Left lung (tissue), 10 donors: ENCODE data around the gene SCG2. TPM values are rescaled to one million over a fixed set of nuclear protein-coding genes. Genes with fewer than 3 reads are reported as not detected.

Experiments
- ATAC-seq: fragments of 200-7000 bp; cut with Tn5 transposase; one replicate; pipeline ENCODE4 v1.9.1; 2020; ENCODE audit warnings: moderate library complexity
- DNase-seq, 4 donors: peaks; one replicate each; pipeline ENCODE4 v3.0.0-alpha.2; 2013 to 2020
- H3K27ac ChIP-seq, 2 donors: fragments of 200-600 bp; sonication (generic) in 1 of 2; one replicate each; pipeline versions ENCODE4 v1.5.0 to v1.8.0; 2020 to 2021
- H3K27me3 ChIP-seq, 2 donors: fragments of 200-600 bp; sonication (generic) in 1 of 2; one replicate each; pipeline versions ENCODE4 v1.5.0 to v1.8.0; 2020 to 2021
- H3K36me3 ChIP-seq, 2 donors: fragments of 200-600 bp; sonication (generic) in 1 of 2; one replicate each; pipeline versions ENCODE4 v1.5.0 to v1.8.0; 2020 to 2021
- H3K4me1 ChIP-seq, 2 donors: fragments of 200-600 bp; one replicate each; pipeline ENCODE4 v1.8.0; 2021
- H3K4me3 ChIP-seq, 2 donors: fragments of 200-600 bp; sonication (generic) in 1 of 2; one replicate each; pipeline versions ENCODE4 v1.5.0 to v1.8.0; 2020 to 2021; ENCODE audit warnings: mild to moderate bottlenecking in 1 of 2
- H3K9me3 ChIP-seq, 2 donors: fragments of 200-600 bp; sonication (generic) in 1 of 2; one replicate each; pipeline versions ENCODE4 v1.5.0 to v1.8.0; 2020 to 2021
- intact Hi-C, 2 donors: fragments of 100-400 bp; cut with DNase I; formaldehyde crosslinking; loops; one replicate each; pipeline versions ENCODE4 v1.11.2 to v1.14.2; 2022
- polyA plus RNA-seq, 6 donors: library from polyadenylated mRNA; unstranded; fragments of 120-200 nt; gene quantifications; one replicate each; pipeline ENCODE4 v1.2.1, GENCODE V29; 2013; ENCODE audit not compliant: insufficient read length in 6 of 6
- total RNA-seq, 2 donors: library from RNA; stranded (reverse); fragmentation: NEBNext Ultra II Directional; extraction: Animal tissue kit (Norgen Biotek cat#: 25700); gene quantifications; one replicate each; pipeline ENCODE4 v1.2.1, GENCODE V29; 2021
- TF ChIP-seq, protein P1 (sequence below), 2 donors: fragments of 200-600 bp; sonication (generic) in 1 of 2; IDR thresholded peaks; one replicate each; pipeline versions ENCODE4 v1.5.0 to v1.8.0; 2021; ENCODE audit warnings: antibody characterized with exemption in 2 of 2
- donor health status: DM: no; HTN: yes; CAD: no.
- donor health status: DM: no; HTN: no; CAD: no.

SCG2 gene
- total and polyA plus RNA-seq, 8 donors, result 0.71 to 3.8 (median 1.9) TPM

DNA sequence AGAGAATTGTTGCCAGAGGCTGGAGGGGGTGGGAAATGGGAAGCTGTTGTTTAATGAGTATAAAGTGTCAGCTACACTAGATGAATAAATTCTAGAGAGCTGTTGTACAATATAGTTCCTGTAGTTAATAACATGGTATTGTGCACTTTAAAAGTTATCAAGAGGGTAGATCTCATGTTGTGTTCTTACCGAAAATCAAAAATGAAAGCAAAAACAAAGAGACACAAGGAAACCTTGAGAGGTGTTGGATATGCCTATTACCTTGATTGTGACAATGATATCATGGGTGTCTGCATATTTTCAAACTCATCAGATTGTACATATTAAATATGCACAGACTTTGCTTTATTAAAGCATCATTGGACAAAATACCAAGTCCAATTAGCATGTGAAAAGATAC, 43.2 kb downstream of the SCG2 start:
- no peak for DNase-seq
- Histone ChIP-seq H3K4me1 (no peaks in the 10 kb centered on the region), H3K9me3 (no peaks in the 10 kb centered on the region), H3K36me3 (no peaks in the 10 kb centered on the region), H3K4me3 (no peak overlapping the region), H3K27ac (no peak overlapping the region), H3K27me3 (peaks cover 0 to 5% of the 10 kb centered on the region in 2 donors)
- intact Hi-C loops, result no loop called here
- ATAC-seq, result no peak
- TF ChIP-seq, protein P1, sequence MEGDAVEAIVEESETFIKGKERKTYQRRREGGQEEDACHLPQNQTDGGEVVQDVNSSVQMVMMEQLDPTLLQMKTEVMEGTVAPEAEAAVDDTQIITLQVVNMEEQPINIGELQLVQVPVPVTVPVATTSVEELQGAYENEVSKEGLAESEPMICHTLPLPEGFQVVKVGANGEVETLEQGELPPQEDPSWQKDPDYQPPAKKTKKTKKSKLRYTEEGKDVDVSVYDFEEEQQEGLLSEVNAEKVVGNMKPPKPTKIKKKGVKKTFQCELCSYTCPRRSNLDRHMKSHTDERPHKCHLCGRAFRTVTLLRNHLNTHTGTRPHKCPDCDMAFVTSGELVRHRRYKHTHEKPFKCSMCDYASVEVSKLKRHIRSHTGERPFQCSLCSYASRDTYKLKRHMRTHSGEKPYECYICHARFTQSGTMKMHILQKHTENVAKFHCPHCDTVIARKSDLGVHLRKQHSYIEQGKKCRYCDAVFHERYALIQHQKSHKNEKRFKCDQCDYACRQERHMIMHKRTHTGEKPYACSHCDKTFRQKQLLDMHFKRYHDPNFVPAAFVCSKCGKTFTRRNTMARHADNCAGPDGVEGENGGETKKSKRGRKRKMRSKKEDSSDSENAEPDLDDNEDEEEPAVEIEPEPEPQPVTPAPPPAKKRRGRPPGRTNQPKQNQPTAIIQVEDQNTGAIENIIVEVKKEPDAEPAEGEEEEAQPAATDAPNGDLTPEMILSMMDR (IDR thresholded peaks at IDR 0.05), result no peak

DNA sequence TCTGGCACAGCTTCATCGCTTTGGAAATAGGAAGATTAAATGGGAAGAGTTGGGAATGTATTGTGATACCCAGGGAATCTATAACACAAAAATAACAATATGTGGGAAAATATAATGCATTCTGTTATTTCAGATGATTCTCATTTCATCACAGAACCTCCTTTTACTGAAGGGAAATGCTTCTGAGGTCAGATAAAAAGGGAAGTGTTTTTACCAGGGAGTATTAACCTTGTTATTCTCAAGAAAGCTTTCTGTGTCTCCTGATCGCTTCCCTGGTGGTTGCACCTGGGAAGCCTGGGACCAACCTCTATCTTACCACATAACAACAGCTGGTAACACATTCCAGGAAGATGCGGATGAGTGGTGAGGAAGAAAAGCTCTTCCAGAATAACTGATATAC, 47.2 kb downstream of the SCG2 start:
- no peaks in the 10 kb centered on the region for H3K9me3 ChIP-seq
- H3K27me3 ChIP-seq, result peaks cover 0 to 5% of the 10 kb centered on the region in 2 donors
- no peak overlapping the region for H3K27ac ChIP-seq
- TF ChIP-seq, protein P1 (IDR thresholded peaks at IDR 0.05), result no peak
- no peak for DNase-seq
- no peaks in the 10 kb centered on the region for H3K4me1 ChIP-seq
- ATAC-seq, result no peak
- H3K36me3 ChIP-seq, result no peaks in the 10 kb centered on the region
- H3K4me3 ChIP-seq, result no peak overlapping the region
- intact Hi-C loops, result no loop called here

DNA sequence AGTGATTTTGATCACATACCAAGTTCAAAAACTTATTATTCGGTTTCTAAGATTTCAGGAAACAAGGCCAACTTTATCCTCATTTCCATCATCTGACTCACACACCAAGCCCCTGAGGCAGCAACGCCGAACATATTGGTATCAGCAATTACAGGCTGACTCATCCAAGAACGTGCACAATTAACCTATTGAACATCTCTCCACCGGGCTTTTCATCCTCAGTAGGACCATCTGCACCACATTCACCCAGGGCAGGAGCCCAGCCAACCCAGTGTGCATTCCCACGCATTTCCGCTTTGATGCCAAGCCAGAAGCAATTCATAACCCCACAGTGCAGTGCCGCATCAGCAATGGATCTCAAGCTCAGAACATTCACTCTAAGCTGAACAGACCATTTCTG, 52.9 kb downstream of the SCG2 start:
- Histone ChIP-seq H3K27ac (no peak overlapping the region), H3K27me3 (no peaks in the 10 kb centered on the region), H3K4me1 (no peaks in the 10 kb centered on the region), H3K4me3 (no peak overlapping the region), H3K36me3 (no peaks in the 10 kb centered on the region), H3K9me3 (no peaks in the 10 kb centered on the region)
- intact Hi-C loops, result no loop called here
- ATAC-seq (no peak), DNase-seq (no peak)
- TF ChIP-seq, protein P1 (IDR thresholded peaks at IDR 0.05), result no peak

DNA sequence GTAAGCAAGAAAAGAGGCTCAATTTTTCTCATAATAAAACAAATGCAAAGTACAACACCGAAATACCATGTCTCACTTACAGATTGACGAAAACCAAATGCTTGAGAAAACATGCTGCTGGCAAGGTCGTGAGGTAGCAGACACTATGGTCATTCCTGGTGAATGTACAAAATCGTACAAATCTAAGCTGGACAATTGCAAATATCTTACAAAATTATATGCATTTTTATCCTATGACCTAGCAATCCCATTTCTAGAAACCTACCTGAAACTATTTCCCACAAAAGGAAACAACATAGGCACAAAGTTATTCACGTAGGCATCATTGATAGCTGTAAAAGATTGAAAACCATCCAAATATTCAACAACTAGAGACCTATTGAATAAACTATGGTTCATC, 54.0 kb downstream of the SCG2 start:
- ATAC-seq (no peak), DNase-seq (no peak)
- H3K27me3 ChIP-seq, result no peaks in the 10 kb centered on the region
- no peaks in the 10 kb centered on the region for H3K36me3 ChIP-seq
- intact Hi-C loops, result no loop called here
- TF ChIP-seq, protein P1 (IDR thresholded peaks at IDR 0.05), result no peak
- no peak overlapping the region for H3K27ac ChIP-seq
- no peak overlapping the region for H3K4me3 ChIP-seq
- no peaks in the 10 kb centered on the region for H3K9me3 ChIP-seq
- no peaks in the 10 kb centered on the region for H3K4me1 ChIP-seq

Other genes with a start within 250 kb of the SCG2 start
- gene AP1S3, start 235.2 kb upstream of the SCG2 start, total RNA-seq, result 10 to 100 TPM; 21.8 to 23.4 TPM
- gene AP1S3, start 235.2 kb upstream of the SCG2 start, polyA plus RNA-seq, result 1 to 10 TPM; 4.3 to 6.8 (median 5.4) TPM